Left colon (tissue), 2 donors: Measurements from ENCODE around the gene KIF1B. TPM values are rescaled to one million over a fixed set of nuclear protein-coding genes. Genes with fewer than 3 reads are reported as not detected.
A peak's percentile ranks its signal among the peaks of the same experiment; 100 is the strongest.

Experiments used
- ATAC-seq: fragments of 200-7000 bp; cut with Tn5 transposase; one replicate; pipeline ENCODE4 v1.9.1; 2020; ENCODE audit warnings: mild to moderate bottlenecking, moderate library complexity
- DNase-seq, 2 donors: peaks; one replicate each; pipeline ENCODE4 v3.0.0-alpha.2; 2020
- intact Hi-C, 2 donors: fragments of 100-400 bp; cut with DNase I in 1 of 2; cut with micrococcal nuclease in 1 of 2; formaldehyde crosslinking; loops; one replicate each; pipeline versions ENCODE4 v1.11.2 to v1.14.0; 2022; cut with DNase I, micrococcal nuclease
- long read RNA-seq: library from polyadenylated mRNA; unstranded; transcript quantifications from one replicate; pipeline ENCODE4 v2.0.0, GENCODE V29; 2021
- total RNA-seq, 2 donors: library from RNA; stranded (reverse); fragmentation: NEBNext Ultra II Directional; extraction: Animal tissue kit (Norgen Biotek cat#: 25700); gene quantifications; one replicate each; pipeline ENCODE4 v1.2.1, GENCODE V29; 2021
- donor health status: DM: no; HTN: no; CAD: no.
- donor health status: DM: yes; HTN: yes; CAD: no.

Gene KIF1B, protein sequence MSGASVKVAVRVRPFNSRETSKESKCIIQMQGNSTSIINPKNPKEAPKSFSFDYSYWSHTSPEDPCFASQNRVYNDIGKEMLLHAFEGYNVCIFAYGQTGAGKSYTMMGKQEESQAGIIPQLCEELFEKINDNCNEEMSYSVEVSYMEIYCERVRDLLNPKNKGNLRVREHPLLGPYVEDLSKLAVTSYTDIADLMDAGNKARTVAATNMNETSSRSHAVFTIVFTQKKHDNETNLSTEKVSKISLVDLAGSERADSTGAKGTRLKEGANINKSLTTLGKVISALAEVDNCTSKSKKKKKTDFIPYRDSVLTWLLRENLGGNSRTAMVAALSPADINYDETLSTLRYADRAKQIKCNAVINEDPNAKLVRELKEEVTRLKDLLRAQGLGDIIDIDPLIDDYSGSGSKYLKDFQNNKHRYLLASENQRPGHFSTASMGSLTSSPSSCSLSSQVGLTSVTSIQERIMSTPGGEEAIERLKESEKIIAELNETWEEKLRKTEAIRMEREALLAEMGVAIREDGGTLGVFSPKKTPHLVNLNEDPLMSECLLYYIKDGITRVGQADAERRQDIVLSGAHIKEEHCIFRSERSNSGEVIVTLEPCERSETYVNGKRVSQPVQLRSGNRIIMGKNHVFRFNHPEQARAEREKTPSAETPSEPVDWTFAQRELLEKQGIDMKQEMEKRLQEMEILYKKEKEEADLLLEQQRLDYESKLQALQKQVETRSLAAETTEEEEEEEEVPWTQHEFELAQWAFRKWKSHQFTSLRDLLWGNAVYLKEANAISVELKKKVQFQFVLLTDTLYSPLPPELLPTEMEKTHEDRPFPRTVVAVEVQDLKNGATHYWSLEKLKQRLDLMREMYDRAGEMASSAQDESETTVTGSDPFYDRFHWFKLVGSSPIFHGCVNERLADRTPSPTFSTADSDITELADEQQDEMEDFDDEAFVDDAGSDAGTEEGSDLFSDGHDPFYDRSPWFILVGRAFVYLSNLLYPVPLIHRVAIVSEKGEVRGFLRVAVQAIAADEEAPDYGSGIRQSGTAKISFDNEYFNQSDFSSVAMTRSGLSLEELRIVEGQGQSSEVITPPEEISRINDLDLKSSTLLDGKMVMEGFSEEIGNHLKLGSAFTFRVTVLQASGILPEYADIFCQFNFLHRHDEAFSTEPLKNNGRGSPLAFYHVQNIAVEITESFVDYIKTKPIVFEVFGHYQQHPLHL (N-terminal part only)
- 10 to 100 TPM; 44.6 to 45.3 TPM for total RNA-seq
- long read RNA-seq, full-length matches to known transcripts = 2 of 30 reads
- long read RNA-seq, partial matches to known transcripts = 14 of 30 reads
- long read RNA-seq, other reads (novel, unspliced or antisense) = 14 of 30 reads

DNA sequence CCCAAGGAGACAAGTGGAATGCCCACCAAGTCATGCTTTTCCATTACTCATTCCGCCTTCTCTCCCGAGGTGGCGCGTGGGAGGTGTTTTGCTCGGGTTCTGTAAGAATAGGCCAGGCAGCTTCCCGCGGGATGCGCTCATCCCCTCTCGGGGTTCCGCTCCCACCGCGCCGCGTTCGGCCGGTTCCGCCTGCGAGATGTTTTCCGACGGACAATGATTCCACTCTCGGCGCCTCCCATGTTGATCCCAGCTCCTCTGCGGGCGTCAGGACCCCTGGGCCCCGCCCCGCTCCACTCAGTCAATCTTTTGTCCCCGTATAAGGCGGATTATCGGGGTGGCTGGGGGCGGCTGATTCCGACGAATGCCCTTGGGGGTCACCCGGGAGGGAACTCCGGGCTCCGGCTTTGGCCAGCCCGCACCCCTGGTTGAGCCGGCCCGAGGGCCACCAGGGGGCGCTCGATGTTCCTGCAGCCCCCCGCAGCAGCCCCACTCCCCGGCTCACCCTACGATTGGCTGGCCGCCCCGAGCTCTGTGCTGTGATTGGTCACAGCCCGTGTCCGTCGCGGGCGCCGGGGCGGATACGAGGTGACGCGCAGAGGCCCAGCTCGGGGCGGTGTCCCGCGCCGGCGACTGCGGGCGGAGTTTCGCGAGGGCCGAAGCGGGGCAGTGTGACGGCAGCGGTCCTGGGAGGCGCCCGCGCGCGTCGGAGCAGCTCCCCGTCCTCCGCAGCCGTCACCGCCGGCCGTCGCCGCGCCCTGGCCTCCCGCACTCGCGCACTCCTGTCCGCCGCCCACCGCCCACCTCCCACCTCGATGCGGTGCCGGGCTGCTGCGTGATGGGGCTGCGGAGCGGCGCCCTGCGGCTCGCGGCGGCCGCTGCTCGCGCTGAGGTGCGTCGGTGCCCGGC, at the start of gene KIF1B:
Gene KIF1B, plus strand, starts transcription at position 666 of the 906 bp plus-strand sequence. CDS start 21,759 bp downstream, outside the sequence.
- DNase-seq = peak; percentile 98 to 99

DNA sequence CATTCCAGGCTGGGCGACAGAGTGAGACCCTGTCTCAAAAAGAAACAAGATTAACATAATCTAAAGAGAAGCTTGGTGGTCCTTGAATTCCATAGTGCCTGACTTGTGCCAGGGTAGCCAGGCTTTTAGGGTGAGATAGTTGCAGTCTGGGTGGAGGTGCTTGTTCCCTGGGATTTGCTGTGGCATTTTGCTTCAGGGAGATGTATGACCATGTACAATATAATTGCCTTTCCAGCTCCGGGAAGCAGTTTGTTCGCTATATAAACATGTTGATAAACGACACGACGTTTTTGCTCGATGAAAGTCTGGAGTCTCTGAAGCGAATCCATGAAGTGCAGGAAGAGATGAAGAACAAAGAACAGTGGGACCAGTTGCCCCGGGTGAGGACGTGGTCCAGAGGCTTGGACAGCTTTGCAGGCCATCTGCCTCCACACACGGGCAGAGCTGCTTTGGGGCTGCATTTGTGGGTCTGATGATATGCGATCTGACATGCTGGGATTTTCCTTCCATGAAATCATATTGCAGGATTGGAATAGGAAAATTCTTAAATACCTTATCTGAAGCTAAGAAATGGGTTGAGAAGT, 49.4 kb upstream of the KIF1B start:
- DNase-seq (no peak), ATAC-seq (no peak)
- intact Hi-C loops = no loop called here

More for the DNA sequence above, at the start of gene KIF1B:
- intact Hi-C loops = no loop called here
- peak; percentile 95 for ATAC-seq

DNA sequence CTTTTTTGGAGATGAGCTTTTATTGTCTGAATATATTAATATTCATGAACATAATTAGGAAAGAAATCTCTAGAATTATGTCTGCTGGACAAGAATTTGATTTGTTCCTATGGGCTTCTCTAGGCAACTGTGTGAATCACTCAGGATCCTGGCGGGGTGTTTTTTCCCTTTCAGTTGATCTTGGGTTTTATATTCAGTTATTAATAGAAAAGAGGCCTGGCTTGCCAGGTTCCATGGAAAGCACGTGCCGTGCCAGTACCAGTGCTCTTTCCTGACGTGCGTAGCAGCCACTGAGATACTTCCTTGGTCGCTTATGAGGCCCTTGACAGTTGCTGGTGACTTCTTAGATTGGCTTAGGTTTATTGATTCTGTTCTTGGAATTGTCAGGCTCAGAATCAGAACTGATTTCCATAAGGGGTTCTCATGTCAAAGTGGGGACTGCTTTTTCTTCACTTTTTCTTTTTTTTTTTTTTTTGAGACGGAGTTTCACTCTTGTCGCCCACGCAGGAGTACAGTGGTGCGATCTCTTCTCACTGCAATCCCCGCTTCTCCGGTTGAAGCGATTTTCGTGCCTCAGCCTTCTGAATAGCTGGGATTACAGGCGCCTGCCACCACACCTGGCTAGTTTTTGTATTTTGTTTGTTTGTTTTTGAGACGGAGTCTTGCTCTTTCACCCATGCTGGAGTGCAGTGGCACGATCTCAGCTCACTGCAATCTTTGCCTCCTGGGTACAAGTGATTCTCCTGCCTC, 48.7 kb upstream of the KIF1B start:
- ATAC-seq = no peak
- peak in 1 of 2 donors; percentile 44 for DNase-seq
- intact Hi-C loops = no loop called here

DNA sequence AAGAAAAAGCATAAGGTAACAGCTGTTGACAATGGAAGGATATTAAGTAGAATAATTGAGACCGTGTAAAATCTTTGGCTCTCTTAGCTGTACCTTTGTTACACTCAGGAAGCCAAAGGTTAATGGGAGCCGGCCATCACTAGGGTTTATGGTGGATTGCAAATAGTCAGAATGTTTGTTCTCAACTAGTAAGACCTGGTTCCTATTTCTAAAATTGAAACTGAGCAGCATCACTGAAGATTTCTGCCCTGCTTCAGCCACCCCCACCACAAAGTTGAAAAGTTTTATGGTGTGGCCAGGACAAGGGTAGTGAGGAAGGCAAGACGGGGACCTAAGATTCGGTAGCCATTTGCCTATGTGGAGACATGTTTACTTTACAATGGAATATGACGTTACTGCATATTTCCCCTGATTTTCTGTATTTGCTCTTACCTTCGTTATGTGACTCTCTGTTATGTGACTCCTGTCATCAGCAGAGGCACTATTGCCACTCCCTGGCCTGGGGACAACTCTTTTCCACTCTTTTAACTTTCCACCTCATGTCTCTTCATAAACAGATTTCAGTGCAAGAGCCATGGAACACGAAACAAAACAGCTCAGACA, 41.4 kb upstream of the KIF1B start:
- no peak for DNase-seq
- intact Hi-C loops = no loop called here
- ATAC-seq = no peak

DNA sequence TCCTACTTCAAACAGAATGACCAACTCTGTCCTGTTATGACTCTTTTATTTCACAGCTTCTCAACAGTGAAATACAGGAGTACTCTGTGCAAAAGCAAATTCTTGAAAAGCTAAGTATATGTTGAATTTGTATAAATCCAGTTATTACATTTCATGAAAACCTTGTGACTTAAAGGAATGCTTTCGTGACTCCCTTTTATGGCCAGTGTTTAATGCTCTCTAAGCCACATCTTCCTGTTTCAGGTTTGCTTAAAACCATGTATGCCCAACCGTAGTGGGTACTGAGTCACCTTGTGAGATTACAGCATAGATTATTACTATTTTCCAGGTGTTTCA, 40.2 kb upstream of the KIF1B start:
- intact Hi-C loops = no loop called here
- ATAC-seq = no peak
- DNase-seq = no peak

DNA sequence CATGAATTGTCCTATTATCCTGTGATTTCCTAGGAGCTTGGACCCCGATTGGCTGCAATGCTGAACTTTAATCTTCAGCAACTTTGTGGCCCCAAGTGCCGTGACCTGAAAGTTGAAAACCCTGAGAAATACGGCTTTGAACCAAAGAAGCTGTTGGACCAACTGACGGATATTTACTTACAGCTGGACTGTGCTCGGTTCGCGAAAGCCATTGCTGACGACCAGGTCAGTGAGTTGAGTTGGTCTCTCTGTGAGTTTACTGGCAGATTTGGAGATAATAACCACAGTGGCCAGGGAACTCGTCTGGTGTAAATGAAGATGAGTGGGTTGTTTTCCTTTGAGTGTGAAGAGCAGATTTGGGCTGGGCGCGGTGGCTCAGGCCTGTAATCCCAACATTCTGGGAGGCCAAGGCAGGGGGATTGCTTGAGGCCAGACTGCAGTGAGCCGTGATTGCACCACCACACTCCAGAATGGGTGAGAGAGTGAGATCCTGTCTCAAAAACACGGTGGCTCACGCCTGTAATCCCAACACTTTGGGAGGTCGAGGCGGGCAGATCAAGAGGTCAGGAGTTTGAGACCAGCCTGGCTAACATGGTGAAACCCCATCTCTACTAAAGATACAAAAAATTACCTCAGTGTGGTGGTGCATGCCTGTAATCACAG, 39.1 kb upstream of the KIF1B start:
- intact Hi-C loops = no loop called here
- no peak for ATAC-seq
- DNase-seq = no peak

DNA sequence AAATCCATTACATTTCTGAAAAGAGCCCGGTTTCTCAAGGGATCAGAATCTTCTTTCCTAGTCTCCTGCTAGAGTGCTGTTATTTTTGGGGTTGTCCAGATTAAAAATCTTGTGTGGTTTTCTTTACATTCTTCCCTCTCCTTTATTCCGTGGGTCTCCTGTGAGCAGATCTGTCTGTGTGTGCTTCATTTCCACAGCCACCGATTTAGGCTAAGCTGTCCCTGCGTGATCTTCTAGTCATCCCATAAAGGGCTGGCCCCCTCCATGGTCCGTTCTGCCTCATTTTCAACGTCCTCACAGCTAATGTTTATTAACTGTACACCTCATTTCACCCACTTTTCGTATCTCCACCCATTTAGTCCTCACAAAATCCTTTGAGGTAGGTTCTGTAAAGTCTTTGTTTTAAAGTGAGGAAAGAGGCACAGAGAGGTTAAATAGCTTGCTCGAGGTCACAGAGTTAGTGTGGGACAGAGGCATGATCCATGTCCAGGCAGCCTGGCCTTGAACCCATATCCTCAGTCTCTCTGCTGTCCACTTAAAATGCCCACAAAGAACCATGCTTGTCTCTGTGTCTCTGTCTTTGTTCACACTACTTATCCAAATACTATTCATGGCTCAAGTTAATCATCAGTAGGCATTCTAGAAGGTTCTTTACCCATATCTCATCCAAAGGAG, 38.2 kb upstream of the KIF1B start:
- DNase-seq (no peak), ATAC-seq (no peak)
- intact Hi-C loops = no loop called here

DNA sequence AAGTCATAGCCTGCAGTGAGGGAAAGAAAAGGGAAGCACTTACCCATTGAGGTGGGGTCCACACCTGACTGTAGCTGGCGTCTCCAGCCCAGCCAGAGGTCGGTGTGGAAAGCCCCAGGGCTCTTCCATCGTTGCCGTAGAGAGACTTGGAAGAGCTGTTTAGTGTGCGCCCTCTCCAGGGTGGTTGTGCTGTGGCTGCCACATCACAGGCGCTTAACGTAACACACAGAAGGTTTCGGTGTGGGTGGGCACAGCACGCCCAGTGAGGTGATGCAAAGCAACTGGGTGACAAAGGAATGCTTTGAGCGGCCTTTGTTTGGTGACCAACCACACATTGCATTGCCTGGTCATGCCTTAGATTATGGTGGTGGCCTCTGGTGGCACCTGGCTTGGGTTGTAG, 36.8 kb upstream of the KIF1B start:
- ATAC-seq = no peak
- DNase-seq = no peak
- intact Hi-C loops = no loop called here

DNA sequence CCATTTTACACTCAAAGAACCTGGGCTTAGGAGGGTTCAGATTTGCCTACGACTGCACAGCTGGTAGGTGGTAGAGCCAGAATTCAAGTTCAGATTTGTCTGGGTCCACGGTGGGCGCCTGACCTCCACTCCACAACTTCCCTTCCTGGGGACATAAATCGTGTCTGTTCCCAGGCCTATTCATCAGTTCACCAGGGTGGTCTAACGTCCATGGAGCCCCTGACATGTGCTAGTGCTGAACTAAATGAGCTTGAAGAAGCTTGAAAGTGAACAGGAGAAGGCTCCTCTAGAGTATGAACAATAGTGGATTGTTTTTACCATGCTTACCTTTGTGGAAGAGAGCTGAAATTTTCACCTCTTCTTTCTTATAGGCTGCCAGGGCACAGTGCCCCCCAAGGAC, 32.5 kb upstream of the KIF1B start:
- intact Hi-C loops = no loop called here
- ATAC-seq (no peak), DNase-seq (no peak)

DNA sequence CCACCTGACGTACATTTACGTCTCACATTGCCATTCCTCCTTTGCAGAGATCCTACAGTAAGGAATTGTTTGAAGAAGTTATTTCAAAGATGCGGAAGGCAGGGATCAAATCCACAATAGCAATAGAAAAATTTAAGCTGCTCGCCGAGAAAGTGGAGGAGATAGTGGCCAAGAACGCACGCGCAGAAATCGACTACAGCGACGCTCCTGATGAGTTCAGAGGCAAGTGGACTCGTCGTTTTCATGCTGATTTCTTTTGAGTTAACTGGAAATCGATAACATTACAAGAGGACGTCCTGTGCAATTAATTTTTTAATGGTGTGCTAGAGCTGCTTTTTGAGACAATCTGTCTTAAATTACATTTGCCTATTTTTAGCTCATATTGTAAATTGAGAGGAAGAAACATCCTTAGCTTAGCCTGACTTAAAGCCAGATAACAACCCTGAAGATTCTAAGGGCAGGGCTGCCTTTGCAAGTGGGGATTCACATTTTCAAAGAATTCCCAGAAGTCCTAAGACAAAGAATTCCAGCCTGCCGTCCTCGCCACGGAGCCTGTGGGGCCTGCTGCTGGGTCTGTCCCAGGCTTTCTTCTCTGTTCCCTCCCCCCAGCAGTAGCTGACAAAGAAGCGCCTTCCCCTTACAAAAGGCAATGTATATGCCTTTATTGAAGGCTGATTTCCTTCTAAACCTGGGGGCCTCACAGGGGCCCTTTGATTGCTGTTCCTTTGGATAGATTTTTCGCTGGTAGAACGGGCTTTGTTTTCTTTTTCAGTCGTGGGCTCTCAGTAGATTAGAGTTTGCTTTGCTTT, 31.6 kb upstream of the KIF1B start:
- no peak for DNase-seq
- ATAC-seq = no peak
- intact Hi-C loops = no loop called here

DNA sequence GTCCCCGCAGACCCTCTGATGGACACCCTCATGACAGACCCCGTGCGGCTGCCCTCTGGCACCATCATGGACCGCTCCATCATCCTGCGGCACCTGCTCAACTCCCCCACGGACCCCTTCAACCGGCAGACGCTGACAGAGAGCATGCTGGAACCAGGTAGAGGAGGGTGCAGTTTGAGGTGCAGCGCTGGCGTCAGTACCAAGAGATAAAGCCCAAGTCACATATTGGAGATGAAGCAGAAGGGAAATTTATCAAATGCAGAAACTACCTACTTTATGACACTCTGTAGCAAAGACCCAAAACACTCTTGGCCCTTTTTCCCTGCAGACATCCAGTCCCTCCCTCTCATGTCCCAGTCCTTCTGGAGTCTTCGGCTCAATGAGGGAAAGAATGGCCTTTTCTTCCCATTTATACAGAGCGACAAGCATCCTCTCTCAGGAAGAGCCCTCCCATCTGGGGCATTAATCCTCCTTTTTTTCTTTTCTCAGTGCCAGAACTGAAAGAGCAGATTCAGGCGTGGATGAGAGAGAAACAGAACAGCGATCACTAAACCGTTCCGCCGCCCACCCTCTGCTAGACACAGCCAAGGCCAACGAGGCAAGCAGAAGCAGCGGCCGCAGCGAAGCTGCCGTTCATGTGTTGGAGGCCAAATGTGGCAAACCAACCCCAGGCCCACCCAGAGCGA, 30.8 kb upstream of the KIF1B start:
- no peak for DNase-seq
- intact Hi-C loops = no loop called here
- ATAC-seq = no peak

DNA sequence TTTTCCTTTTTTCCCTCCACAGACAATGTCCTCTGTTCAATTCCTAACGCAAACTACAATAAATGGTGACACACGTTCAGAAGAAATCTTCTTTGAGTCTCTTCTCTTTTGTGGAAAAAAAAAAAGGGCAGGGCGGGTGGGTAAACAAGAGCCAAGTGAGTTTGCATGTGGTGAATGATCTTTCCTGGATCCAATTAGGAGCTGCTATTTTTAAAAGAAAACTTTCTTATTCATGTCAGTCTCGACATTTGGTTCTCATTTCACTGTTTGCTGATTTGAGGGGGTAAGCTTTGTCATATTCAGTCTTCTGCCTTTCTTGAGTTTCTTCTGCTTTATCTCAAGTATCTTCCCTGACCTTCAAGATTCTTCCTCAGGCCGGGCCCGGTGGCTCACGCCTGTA, 29.2 kb upstream of the KIF1B start:
- ATAC-seq (no peak), DNase-seq (no peak)
- intact Hi-C loops = no loop called here

DNA sequence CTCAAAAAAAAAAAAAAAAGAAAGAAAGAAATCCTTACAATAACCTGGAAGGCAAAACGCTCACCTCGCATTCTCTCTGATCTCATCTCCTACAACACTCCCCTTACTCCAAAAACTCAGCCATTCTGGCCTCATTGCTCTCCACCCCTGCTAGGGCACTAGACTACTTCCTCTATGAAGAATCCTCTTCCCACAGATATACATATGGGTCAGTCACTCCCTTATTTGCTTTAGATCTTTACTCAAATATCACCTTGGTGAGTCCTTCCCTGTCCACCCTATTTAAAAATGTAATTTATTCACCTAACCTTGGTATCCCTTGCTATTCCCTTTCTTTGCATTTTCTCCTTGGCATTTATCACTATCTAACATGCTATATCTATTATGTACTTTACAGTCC, 24.6 kb upstream of the KIF1B start:
- DNase-seq (no peak), ATAC-seq (peak; percentile 91)
- intact Hi-C loops = no loop called here

DNA sequence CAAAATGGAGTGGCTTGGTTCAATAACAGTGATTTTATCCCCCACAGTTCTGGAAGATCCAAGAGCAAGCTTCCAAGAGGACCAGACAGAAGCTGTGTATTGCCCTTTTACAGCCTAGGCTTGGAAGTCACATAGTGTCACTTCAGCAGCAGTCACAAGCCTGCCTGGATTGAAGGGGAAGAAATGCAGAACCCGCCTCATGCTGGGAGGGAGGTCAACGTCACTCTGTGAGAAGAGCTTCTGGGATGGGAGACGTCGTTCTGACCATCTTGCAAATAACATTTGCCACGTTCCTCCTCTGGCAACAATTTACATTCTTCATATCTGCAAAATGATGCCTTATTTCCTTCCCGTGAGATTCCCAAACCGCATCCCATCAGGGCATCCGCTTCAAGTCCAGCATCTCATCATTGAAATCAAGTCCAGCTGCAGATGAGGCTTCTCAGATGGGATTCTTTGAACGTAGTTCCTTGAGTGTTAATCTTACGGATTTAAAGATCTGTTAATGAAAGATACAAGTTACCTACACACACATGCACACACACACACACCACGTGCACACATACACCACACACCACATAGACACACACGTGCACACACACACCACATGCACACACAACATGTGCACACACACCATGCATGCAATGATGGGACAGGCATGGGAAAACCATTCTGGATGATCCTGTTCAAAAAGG, 23.9 kb upstream of the KIF1B start:
- intact Hi-C loops = no loop called here
- ATAC-seq (peak; percentile 15), DNase-seq (no peak)
